ENCODE measurements around the gene PSMD2.

GRCh38 chr3:184351511-184352148, 52.6 kb downstream of the PSMD2 start:
- TF ChIP-seq POLR2A (IDR thresholded peaks at IDR 0.05; ENCODE audit: low read length), result no peak
- TF ChIP-seq GATA1 (IDR thresholded peaks at IDR 0.05; ENCODE audit: low read depth, low read length), result no peak
